Fibroblast of the aortic adventitia (primary cell): ENCODE measurements around the gene SLCO4C1. TPM values are rescaled to one million over a fixed set of nuclear protein-coding genes. Genes with fewer than 3 reads are reported as not detected.
A peak's percentile ranks its signal among the peaks of the same experiment; 100 is the strongest.

Experiments used
- DNase-seq: peaks from one replicate; pipeline ENCODE4 v3.0.0-alpha.2; 2010; ENCODE audit warnings: low read depth
- H3K4me3 ChIP-seq: 2 replicates; pipeline ENCODE4 v1.5.1; 2011; ENCODE audit warnings: low read depth, mild to moderate bottlenecking, control low read depth, low read length, moderate library complexity
- total RNA-seq: library from RNA; depleted of rRNA; stranded (reverse); fragments of >200 nt; gene quantifications from 2 replicates; pipeline ENCODE4 v1.2.3, GENCODE V29; 2012; ENCODE audit warnings: low replicate concordance
- TF ChIP-seq, protein P1 (sequence below): IDR thresholded peaks from 2 replicates; pipeline ENCODE4 v1.5.1; 2011; ENCODE audit warnings: mild to moderate bottlenecking, low read length, control low read depth, inconsistent platforms; ENCODE audit not compliant: insufficient read depth

SLCO4C1 gene
- total RNA-seq, 1 donor: 0.09 TPM

DNA sequence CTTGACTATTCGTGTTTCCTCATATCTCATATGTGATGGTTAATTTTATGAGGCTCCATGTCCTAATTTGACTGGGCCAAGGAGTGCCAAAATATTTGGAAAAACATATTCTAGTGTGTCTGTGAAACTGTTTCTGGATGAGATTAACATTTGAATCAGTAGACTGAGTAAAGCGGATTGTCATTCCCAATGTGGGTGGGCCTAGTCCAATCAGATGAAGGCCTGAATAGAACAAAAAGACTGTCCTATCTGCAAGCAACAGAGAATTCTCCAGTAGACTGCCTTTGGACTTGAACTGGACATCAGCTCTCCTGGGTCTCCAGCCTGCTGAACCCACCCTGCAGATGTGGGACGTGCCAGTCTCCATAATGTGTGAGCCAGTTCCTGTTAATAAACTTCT, 13.5 kb upstream of the SLCO4C1 start:
- no peak for DNase-seq
- TF ChIP-seq, protein P1, sequence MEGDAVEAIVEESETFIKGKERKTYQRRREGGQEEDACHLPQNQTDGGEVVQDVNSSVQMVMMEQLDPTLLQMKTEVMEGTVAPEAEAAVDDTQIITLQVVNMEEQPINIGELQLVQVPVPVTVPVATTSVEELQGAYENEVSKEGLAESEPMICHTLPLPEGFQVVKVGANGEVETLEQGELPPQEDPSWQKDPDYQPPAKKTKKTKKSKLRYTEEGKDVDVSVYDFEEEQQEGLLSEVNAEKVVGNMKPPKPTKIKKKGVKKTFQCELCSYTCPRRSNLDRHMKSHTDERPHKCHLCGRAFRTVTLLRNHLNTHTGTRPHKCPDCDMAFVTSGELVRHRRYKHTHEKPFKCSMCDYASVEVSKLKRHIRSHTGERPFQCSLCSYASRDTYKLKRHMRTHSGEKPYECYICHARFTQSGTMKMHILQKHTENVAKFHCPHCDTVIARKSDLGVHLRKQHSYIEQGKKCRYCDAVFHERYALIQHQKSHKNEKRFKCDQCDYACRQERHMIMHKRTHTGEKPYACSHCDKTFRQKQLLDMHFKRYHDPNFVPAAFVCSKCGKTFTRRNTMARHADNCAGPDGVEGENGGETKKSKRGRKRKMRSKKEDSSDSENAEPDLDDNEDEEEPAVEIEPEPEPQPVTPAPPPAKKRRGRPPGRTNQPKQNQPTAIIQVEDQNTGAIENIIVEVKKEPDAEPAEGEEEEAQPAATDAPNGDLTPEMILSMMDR: no peak
- H3K4me3 ChIP-seq: no peak overlapping the region

DNA sequence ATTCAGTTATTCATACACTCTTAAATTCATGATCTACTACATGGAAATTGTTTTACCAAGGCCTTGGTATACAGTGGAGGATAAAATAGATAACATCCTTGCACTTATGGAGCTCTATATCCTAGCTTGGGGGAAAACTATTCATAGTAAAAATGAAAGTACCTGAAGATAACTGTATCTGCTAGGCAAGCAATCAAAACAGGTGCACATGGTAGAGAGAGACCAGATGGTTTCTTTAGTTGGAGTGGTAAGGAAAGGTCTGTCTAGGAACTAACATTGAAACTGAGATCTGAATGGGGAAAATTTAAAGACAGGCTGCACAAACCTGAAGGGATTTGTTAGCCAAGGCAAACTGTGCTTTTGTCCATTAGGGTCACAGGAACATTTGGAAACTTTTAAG, 11.1 kb upstream of the SLCO4C1 start:
- no peak overlapping the region for H3K4me3 ChIP-seq
- TF ChIP-seq, protein P1: no peak
- DNase-seq: no peak

DNA sequence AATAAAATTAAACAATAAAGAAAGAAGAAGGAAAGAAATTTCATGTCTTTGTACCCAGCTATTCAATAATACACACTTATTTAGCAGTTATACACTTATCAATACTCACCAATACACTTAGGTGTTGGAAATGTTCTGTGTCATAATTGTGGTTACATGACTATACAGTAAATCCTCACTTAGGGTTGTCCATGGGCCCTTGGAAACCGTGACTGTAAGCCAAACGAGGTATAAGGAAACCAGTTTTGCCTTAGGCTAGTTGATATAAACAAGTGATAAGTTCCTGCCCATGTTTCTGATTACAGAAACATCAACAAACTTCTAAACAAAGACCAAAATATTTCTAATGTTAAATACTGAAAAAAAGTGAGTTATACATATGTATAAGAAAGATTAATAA, 10.0 kb upstream of the SLCO4C1 start:
- DNase-seq: no peak
- TF ChIP-seq, protein P1: no peak
- H3K4me3 ChIP-seq: no peak overlapping the region

DNA sequence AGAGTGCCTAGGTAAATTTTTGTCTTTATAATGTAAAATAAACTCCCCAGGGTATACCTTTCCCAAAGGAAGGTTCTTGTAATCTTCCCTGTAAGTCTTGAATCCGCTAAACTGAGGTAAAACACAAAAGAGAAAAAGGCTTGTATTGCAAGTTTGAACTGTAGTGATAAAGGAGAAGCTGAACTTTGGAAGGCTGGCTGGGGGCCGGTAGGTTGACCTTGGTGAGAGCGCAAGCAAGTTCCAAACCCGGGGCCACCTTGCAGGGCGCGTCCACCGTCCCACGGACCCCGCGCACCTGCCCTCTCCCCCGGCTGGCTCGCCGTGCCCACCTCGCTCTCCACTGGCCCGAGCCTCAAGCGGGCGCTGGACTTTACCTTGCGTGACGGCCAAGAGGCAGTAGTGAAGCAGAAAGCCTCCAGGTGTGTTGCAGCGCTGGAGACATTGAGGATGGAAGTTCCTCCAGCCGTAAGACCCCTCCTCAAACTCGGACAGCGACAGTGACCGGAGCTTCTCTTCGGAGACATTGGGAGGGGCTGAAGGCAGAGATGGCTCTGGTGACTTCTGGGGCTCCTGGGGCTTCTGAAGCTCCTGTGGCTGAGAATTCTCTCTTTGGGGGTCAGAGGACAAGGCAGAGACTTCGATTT, 428 bp downstream of the SLCO4C1 start:
- H3K4me3 ChIP-seq: peak overlapping the region; percentile 38
- TF ChIP-seq, protein P1: no peak
- DNase-seq: no peak

DNA sequence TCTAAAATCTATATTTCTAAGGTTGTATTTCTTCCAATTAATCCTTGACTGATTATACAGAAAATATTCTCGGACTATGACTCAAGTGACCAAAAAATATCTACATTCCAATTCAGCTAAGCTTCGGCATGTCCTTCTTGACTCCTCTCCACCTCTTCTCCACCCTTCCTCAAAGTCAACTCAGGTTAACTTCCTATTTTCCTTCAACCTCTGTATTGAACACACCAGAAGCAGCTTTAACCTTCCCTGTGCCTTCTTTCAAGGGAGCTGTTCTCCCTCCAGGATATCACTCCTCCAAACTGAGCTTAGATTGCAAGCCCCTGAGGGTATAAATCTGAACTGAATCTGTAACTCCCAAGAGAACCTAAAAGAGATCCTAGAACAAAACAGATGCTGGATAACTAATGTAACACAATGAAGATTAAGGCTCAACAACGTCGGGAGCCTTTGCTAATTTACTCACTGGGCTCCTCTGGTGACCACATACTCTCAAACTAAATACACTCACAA, 1.1 kb downstream of the SLCO4C1 start:
- no peak for DNase-seq
- no peak overlapping the region for H3K4me3 ChIP-seq
- TF ChIP-seq, protein P1: no peak

DNA sequence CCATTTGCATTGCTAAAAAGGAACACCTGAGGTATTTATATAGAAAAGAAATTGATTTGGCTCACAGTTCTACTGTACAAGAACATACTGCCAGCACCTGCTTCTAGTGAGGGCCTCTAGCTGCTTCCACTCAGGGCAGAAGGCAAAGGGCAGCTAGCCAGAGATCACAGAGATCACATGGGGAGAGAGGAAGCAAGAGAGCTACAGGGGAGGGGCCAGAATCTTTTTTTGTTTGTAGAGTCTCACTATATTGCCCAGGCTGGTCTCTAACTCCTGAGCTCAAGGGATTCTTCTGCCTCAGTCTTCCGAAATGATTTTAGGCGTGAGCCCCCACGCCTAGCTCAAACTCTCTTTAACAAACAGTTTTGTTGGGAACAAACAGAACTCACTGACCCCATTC, 6.1 kb downstream of the SLCO4C1 start:
- no peak overlapping the region for H3K4me3 ChIP-seq
- TF ChIP-seq, protein P1: no peak
- no peak for DNase-seq
